GM18867 (cell line): ENCODE results near the gene MYCBP2.
A peak's percentile ranks its signal among the peaks of the same experiment; 100 is the strongest.
"Not testable (repeated sequence)": the region's sequence is repeated elsewhere in the genome, so short reads cannot be mapped to it uniquely, and the experiment has no call there.

Experiments used
- ATAC-seq: cut with Tn5 transposase; IDR thresholded peaks from one replicate; pipeline ENCODE4 v1.9.1; 2021; ENCODE audit warnings: mild to moderate bottlenecking, moderate library complexity; ENCODE audit not compliant: unreplicated experiment

The MYCBP2 gene, protein sequence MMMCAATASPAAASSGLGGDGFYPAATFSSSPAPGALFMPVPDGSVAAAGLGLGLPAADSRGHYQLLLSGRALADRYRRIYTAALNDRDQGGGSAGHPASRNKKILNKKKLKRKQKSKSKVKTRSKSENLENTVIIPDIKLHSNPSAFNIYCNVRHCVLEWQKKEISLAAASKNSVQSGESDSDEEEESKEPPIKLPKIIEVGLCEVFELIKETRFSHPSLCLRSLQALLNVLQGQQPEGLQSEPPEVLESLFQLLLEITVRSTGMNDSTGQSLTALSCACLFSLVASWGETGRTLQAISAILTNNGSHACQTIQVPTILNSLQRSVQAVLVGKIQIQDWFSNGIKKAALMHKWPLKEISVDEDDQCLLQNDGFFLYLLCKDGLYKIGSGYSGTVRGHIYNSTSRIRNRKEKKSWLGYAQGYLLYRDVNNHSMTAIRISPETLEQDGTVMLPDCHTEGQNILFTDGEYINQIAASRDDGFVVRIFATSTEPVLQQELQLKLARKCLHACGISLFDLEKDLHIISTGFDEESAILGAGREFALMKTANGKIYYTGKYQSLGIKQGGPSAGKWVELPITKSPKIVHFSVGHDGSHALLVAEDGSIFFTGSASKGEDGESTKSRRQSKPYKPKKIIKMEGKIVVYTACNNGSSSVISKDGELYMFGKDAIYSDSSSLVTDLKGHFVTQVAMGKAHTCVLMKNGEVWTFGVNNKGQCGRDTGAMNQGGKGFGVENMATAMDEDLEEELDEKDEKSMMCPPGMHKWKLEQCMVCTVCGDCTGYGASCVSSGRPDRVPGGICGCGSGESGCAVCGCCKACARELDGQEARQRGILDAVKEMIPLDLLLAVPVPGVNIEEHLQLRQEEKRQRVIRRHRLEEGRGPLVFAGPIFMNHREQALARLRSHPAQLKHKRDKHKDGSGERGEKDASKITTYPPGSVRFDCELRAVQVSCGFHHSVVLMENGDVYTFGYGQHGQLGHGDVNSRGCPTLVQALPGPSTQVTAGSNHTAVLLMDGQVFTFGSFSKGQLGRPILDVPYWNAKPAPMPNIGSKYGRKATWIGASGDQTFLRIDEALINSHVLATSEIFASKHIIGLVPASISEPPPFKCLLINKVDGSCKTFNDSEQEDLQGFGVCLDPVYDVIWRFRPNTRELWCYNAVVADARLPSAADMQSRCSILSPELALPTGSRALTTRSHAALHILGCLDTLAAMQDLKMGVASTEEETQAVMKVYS (N-terminal part only)

DNA sequence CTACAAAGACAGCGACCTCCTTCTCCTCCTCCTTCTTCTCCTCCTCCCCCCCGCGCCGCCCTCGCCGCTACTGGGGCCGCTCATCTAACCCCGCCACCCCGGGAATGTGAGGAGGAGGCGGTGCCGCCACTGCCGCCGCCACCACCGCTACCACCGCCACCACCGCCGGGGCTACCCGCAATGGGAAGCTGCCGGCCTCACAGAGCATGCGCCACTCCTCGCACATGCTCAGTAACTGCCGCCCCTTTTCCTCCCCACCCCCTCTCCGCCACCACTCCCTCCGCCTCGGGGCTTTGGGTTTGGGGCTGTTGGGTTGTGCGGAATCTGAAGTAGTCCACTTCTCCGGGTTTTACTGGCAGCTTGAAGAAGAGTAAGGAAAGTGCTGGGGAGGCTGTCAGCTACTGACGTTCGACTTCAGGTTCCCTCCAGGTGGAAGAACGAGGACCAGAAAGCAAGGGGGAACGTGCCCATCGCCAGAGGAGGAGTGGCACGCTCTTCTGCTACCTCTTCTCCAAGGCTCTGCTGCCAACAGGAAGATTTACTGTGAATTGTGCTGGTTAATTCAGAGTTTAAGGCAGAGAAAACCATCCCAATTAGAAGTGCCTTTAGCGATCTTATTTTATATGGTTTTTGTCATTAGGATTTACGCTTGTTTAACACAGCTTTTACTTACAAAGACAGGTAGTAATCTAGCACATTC lies at the start of gene MYCBP2:
TSS of gene MYCBP2 (minus strand) at position 190 of the 700 bp plus-strand sequence. CDS start 319 bp downstream, outside the sequence.
- peak; percentile 62 for ATAC-seq

DNA sequence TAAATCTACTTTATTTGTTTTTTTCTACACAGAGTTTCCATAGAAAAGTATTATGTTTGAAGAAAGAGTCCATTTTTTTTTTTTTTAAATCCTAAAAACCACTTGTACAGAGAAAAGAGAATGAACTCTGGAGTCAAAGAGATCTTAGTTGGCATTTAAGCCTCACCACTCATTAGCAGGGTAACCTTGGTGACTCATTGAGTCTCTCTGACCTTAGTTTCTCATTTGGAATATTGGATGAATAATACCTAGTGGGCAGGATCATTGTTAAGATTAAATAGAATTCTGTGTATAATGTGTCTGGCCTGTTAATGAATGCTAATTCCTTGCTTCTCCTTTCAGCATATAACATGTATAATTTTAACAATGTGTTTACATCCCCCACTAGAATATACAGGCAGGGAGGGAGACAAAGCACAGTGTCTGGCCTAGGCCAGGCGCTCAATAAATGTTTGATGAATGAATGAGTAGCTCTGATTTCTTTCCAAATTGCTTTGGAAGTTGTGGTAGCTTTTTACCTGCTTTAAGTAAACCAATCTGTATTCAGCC lies 48.7 kb upstream of the MYCBP2 start:
- ATAC-seq, result no peak

DNA sequence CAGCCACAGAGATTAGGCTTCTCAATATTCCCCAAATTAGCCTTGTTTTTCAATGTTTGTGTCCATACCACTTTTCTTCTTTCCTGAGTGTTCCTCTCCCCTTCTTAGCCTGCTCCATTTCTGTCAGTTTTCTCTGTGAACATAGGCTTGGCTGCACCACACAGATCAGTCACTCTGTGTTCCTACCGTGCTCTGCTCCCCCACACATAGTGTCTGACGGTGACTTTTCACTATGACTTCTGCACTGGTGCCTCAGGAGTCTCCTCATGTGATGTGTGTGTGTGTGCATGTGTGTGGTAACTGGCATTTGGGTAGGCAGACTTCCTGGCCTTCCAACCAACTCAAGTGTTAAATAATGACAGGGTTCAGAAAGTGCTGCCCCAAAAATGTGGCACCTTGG lies 47.9 kb upstream of the MYCBP2 start:
- ATAC-seq, result peak; percentile 64

DNA sequence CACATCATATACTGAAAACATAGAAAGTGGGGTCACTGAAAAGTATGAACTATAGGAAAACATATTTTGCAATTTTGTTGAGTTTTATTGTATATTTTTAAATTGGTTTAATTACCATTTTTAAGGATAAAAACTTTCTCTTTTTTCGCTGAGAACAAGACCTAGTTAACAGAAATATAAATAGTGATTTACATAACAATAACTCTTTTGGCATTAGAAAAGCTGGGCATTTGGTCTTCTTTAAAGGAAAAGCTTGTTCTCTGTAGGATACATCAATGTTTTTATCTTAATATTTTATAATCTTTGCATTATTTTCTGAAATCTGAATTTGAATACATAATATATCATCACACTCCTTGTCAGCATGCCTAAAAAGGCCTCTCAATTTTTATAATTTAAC lies 47.4 kb upstream of the MYCBP2 start:
- no peak for ATAC-seq

DNA sequence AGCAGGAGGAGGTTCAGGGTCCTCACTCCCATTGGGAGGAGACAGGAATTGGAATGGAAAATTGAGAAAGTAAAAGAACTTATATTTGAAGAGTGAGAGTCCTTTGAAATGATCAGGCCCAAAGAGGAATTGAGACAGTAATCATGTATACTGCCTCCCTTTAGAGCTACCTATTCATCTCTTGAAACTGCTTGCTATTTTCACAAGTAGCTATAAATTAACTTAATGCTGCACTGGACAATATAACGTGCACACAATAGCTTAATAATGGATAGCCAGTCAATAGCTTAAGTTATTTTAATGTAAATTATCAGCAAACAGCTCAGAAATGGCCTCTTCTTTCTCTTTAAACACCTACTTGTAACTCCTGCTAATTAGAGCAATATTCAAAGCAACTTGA lies 46.6 kb upstream of the MYCBP2 start:
- no peak for ATAC-seq

DNA sequence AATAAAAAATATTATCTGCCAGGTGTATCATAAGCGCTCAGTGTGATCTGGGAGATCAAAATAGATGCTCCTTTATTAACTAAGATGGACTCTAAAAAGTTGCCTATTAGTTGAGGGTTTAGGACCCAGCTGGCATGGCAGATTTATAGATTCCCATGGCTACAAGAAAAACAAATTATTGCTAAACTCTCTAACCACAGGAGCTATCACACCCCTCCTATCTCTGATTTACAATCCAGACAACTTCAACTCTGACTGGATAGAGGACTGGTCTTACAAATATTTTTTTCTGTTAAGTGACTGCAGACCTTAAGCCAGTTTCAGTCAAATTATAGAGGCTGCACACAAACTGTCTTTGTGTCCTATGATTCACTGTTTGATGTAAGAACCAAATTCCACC lies 45.4 kb upstream of the MYCBP2 start:
- ATAC-seq, result no peak

DNA sequence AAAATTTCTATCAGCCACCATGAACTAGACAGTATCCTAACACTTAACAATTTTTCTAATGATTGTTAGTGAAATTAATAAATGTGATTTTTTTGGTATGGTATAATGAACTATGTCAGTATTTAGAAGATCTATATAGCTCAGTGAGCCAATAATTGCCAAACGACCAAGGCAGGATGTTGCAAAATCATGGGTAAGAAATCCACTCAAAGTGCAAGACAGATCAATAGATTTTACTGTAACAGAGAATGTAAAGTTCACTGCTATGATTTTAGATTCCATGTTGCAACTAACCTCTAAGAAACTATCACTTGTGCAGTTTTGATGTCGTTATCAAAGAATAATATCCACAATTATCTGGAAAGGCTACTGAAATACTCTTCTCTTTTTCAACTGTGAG lies 44.0 kb upstream of the MYCBP2 start:
- ATAC-seq, result no peak

DNA sequence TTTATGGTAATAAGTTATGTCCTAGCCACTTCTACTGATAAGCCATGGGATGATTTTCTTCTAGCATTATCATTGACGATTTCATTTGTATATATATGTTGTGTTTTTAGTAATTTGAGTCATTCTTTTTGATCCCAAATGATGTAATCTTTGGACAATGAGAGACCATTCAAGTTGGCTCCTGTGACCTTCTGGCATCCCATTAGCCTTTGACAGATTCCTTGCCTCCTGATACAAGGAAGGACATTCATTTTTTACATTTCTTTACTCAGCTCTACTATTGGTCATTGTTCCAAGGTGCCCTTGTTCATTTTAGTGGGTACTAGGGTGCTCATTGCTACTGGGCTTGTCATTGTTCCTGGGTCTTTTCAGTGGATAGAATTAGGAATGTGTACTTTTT lies 35.3 kb upstream of the MYCBP2 start:
- ATAC-seq, result no peak

DNA sequence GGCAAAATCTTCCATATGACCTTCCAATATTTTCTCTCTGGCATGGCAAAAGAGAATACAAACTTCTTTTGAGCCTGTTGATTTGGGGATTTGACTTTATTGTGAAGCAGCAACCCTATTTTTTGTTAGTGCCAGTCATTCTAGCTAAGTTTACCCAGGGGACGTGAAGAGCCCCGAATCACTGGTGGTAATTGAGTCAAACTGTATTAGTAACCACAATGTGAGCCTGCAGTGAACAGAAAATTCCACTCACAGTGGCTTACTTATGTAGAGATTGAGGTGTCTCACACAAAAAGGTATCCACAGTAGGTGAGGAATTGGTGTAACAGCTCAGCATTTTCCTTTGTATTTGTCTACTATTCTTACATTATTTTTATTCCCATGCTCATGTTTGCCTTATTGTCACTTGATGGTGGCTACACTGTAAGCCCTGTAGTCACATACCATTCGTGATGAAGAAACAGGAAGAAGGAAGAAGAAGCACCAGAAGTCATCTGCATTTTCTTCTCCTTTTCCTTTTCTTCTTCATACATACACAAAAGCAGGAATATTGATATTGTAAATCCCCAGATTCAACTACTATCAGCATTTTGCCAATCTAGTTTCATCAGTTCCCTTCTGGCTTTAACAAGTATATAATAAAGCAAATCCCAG lies 33.3 kb upstream of the MYCBP2 start:
- ATAC-seq, result no peak

DNA sequence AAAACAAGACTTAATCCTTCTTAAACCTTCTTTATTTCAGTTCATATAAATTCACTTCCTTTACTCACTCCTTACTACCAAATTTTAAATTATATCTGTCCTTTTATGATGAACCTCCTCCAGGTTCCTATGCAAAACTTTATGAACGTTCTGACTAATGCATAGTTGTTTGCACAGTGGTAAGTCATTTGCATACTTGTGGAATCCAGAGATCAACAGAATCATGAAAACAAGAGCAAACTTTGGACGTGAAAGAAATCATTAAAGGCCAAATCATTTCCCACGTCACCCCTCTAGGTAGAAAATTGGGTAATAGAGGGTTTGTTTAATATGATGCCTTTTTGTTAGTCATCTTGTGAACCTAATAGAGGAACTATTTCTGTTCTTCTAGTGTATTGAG lies 32.3 kb upstream of the MYCBP2 start:
- no peak for ATAC-seq

DNA sequence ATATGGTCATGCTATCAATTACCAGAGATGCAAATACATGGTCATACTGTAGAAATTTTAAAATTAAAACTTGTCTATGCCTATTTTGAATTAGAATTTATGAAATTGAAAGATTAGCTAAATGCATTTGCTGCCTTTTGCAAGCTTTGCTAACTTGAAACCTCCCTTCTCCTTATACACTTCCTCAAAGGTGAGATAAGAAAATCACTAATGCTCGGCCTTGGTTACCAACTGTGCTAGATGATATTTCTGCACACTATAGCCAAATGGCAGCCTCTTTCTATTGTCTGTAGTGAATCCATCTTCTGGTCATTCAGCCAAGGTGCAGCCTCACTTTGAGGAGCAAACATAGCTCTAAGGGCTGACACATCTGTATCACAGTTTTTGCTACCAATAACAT lies 31.1 kb upstream of the MYCBP2 start:
- ATAC-seq, result no peak

DNA sequence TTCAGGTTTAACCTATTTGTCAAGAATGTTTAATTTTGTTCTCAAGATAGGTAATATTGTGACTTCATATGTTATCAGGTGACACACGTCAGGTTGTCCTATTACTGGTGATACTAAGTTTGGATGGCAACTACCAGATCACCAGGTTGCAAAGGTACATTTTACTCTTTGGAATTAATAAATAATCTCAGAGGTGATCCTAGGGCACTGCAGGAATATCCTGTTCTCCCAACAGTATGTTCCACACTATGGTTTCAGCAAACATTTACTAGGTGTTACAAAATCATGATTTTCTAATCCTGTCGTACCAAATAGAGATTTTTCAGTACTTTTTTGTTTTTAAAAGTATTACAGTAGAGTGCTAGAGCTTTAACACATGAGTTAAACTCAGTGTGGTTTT lies 29.3 kb upstream of the MYCBP2 start:
- ATAC-seq, result no peak

DNA sequence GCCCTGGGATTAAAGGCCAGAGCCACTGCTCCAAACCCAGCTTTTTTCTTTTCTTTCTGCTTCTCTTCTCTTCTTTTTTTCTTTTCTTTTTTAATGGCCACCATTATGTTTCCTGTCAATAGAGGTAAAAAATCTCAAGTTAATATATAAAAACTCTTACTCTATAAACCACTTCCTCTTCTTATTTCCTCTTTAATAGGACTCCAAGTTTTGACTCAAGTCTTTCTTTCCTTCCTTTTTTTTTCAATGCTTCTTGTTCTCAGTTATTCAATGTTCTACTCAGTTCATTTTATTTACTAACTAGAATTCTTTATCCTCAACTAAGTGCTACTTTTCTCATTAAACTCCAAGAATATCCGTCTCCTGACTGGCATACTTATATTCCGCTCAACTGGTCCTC lies 27.1 kb upstream of the MYCBP2 start:
- ATAC-seq, result peak; percentile 54

DNA sequence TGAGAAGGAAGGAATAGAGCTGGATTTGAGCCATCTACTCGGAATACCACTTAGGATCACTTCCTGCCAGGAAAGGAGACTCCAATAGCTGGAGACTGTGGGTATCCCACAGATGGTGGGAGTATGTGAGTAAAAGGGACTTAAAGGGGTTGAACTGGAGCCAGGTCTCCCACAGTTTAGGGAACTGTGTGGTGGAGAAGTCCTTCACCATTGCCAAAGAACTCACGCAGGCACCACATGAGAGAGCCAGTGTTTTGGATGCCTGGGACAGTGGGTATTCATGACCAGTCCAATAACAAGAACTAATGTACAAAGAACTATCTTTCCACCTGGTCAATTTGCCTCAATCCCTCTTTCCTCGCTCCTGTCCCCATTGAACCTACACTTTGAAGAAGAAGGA lies 24.4 kb upstream of the MYCBP2 start:
- no peak for ATAC-seq

DNA sequence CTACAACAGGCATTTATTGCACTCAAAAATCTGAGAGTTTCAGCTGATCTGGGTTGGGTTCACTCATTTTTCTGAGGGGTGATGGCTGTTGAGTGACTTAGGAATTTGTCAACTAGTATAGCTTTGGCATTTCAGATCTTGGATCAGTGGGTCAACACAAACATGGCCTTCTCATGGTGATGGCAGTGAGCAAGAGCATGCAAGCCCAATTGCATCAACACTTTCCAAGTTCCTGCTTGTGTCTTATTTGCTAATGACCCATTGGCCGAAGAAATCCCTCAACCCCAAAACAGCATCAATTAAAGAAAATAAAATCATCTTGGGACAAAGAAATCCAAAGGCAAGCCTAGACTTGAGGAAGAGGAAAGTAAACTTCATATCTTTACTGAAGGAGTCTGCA lies 23.9 kb upstream of the MYCBP2 start:
- no peak for ATAC-seq

DNA sequence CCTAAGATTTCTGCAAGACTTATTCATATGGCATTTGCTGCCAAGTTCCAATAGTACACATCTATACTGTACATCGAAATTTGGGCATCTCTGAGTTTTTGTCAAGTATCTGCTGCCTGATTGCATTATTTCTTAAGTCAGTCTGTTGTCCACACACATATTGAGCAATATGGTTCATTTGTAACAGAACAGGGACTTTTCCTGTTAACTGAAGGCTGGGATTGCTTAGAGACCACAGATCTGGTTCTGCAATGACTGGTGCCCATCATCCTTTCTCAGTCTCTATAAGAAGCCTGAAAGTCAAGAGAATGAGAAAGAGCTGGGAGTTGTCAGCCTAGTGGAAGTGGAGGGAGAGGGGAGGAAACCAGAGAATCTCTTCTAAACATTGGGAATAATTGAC lies 22.5 kb upstream of the MYCBP2 start:
- no peak for ATAC-seq

DNA sequence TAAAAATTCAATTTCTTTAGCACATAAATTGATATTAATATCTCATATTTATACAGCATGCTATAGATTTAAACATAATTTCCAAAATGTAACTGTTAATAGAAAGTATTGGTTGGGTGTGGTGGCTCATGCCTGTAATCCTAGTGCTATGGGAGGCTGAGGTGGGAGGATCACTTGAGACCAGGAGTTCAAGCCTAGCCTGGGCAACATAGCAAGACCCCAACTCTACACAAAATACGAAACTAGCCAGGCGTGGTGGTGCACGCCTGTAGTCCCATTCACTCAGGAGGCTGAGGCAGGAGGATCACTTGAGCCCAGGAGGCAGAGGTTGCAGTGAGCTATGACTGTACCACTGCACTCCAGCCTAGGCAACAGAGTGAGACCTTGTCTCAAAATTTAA lies 20.5 kb upstream of the MYCBP2 start:
- not testable (repeated sequence) for ATAC-seq

DNA sequence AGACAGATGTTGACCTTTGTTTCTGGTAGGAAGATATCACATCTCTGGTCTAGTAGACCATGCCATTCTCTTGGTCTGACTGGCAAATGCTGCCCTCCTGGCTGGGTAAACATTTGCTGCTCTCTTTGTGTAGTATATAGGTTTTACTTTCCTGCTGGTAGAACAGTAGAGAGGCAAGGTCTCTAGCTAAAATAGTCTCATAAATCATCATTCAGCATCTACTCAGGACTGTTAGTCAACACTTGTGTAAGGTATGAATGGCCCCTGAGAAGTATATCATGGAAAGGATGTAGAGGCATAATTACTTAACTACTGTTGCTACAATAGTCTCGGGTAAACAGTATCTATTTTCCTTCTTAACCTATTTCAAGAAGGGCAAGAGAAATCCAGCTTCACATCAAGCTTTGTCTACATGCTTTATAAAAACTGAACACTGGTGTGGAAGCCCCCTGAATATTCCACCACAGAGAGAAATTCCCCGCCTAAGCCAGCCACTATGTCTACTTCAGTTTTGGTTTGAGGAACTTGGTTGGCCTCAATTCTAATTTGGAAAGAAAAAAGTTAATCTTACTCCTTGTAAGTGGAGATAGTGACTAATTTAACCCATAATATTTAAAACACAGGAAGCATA lies 18.4 kb upstream of the MYCBP2 start:
- peak; percentile 66 for ATAC-seq

DNA sequence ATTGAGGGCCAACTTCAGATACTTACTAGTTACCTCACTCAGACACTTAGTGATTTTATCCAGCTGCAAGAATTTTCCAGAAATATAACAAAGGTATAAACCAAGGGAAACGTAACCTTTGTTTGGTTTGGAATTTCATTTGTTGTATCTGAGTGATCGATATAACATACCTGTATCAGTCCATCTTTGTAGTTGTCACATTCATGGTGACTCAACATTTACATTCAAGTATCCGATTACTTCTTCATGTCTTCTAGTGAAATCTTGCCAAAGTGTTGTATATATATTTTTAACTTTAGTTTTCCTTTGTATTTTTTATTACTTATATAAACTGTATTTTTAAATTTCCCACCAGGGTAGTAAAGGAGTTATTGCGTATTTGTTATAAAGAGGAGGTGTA lies 16.9 kb upstream of the MYCBP2 start:
- no peak for ATAC-seq
